Measurements from ENCODE around the gene DNAH17.

DNA sequence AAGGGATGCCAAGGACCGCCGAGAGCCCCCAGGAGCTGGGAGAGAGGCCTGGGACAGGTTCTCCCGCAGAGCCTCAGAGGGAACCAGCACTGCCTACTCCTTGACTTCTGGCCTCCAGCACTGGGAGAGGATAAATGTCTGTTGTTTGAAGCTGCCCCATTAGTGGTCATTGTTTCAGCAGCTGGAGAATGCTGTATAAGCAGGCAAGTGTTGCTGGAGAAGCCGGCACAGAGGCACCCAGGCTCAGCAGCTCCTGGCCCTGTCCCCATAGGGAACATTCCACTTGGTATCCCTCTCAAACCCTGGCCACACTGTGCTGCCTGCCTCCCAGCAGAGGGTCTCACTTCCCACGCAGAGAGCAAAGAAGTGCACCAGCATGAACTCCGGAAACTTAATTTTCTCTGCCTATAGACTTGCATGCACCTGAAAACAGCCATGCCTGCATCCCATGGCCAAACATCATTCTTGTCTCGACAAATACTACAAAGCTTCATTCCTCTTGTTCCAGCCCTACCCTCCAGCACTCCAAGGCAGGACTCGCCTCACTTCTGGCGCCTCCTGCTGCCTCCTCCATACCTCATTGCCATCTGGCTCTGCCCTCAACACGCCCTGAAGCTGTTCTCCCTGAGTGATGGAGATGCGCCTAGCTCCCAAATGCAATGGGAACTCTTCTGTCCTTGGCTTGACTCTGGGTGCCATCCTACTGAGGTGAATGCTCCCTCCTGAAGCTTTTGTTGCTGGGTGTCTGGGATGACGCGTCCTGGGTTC, 88.1 kb downstream of the DNAH17 start:
- TF ChIP-seq, protein P1, sequence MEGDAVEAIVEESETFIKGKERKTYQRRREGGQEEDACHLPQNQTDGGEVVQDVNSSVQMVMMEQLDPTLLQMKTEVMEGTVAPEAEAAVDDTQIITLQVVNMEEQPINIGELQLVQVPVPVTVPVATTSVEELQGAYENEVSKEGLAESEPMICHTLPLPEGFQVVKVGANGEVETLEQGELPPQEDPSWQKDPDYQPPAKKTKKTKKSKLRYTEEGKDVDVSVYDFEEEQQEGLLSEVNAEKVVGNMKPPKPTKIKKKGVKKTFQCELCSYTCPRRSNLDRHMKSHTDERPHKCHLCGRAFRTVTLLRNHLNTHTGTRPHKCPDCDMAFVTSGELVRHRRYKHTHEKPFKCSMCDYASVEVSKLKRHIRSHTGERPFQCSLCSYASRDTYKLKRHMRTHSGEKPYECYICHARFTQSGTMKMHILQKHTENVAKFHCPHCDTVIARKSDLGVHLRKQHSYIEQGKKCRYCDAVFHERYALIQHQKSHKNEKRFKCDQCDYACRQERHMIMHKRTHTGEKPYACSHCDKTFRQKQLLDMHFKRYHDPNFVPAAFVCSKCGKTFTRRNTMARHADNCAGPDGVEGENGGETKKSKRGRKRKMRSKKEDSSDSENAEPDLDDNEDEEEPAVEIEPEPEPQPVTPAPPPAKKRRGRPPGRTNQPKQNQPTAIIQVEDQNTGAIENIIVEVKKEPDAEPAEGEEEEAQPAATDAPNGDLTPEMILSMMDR (IDR thresholded peaks at IDR 0.05), result no peak
- TF ChIP-seq EZH2 (IDR thresholded peaks at IDR 0.05) (no peak), EZH2phosphoT487 (IDR thresholded peaks at IDR 0.05) (no peak)
